Activated CD8-positive, alpha-beta memory T cell treated with anti-CD3 and anti-CD28 coated beads, Interleukin-2, amount 10 ng/mL, durations not matched to agents 7 days and 5 days (primary cell): Measurements from ENCODE around the gene CXCR3. TPM values are rescaled to one million over a fixed set of nuclear protein-coding genes. Genes with fewer than 3 reads are reported as not detected.
"Not testable (repeated sequence)": the region's sequence is repeated elsewhere in the genome, so short reads cannot be mapped to it uniquely, and the experiment has no call there.

Experiments
- ATAC-seq: fragments of 150-1000 bp; cut with Tn5 transposase; one replicate; pipeline ENCODE4 v1.10.0; 2021; ENCODE audit warnings: moderate library complexity
- CTCF ChIA-PET: fragments of 350-600 bp; sonication (Branson Sonifier 250); formaldehyde crosslinking; loops from one replicate; lab custom pipeline; 2021; ENCODE audit warnings: antibody characterized with exemption; lab: Charles Lee
- DNase-seq: peaks from one replicate; pipeline ENCODE4 v3.0.0-alpha.2; 2020
- H3K27ac Mint-ChIP-seq: one replicate; pipeline ENCODE4 v1.8.0; 2021; ENCODE audit warnings: mild to moderate bottlenecking, mixed read lengths
- H3K27me3 Mint-ChIP-seq: one replicate; pipeline ENCODE4 v1.8.0; 2021; ENCODE audit warnings: mixed read lengths
- H3K36me3 Mint-ChIP-seq: one replicate; pipeline ENCODE4 v1.8.0; 2021; ENCODE audit warnings: mild to moderate bottlenecking, mixed read lengths
- H3K4me1 Mint-ChIP-seq: one replicate; pipeline ENCODE4 v1.8.0; 2021; ENCODE audit warnings: mixed read lengths
- H3K4me3 Mint-ChIP-seq: one replicate; pipeline ENCODE4 v1.8.0; 2021; ENCODE audit warnings: mild to moderate bottlenecking, moderate library complexity, mixed read lengths
- H3K9me3 Mint-ChIP-seq: one replicate; pipeline ENCODE4 v1.8.0; 2022; ENCODE audit warnings: low read depth, mixed read lengths
- total RNA-seq, 2 experiments: library from RNA; stranded (reverse); gene quantifications; one replicate each; pipeline ENCODE4 v1.2.3, GENCODE V29; 2021

The CXCR3 gene
- 100 to 1,000 TPM in 1 of 2 experiments, 10 to 100 TPM in 1; 97.4 to 119 TPM for total RNA-seq

DNA sequence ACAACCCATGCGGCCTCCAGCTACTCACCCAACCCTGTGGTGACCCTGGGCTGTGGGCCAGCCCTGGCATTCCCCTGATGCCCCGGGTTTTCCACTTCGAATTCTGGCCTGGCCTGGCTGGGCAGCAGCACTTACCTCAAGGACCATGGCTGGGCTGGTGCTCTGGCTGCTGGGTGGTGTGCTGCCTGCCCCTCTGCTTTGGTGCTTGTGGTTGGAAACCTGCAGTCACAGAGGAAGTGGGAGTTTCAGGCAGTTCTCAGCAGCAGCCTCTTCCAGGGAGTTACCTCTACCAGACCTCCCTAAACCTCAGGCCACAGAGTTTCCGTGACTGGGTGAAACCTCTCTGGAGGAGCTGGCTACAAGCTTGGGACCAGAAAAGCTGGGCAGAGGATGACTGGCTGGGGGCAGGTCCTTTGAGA is at the start of gene CXCR3:
CXCR3 (minus strand) TSS at position 209 of the 419 bp plus-strand sequence; CDS start at position 147, 62 bp downstream.
- H3K36me3 Mint-ChIP-seq, result peaks cover 34% of the 10 kb centered on the region
- ATAC-seq (peak; percentile 50), DNase-seq (peak; percentile 90)
- H3K4me3 Mint-ChIP-seq, result peak within 1 kb of the TSS; percentile 97
- H3K9me3 Mint-ChIP-seq, result no peaks in the 10 kb centered on the region
- H3K27ac Mint-ChIP-seq, result peak within 1 kb of the TSS; percentile 90
- CTCF ChIA-PET, result interaction anchor here (3.0 to 7.7 kb wide), 2 partner anchors 19 to 34 kb away, joined by 14 to 33 read pairs; no protein-coding TSS in a partner anchor
- no peaks in the 10 kb centered on the region for H3K27me3 Mint-ChIP-seq
- H3K4me1 Mint-ChIP-seq, result peaks cover 67% of the 10 kb centered on the region

DNA sequence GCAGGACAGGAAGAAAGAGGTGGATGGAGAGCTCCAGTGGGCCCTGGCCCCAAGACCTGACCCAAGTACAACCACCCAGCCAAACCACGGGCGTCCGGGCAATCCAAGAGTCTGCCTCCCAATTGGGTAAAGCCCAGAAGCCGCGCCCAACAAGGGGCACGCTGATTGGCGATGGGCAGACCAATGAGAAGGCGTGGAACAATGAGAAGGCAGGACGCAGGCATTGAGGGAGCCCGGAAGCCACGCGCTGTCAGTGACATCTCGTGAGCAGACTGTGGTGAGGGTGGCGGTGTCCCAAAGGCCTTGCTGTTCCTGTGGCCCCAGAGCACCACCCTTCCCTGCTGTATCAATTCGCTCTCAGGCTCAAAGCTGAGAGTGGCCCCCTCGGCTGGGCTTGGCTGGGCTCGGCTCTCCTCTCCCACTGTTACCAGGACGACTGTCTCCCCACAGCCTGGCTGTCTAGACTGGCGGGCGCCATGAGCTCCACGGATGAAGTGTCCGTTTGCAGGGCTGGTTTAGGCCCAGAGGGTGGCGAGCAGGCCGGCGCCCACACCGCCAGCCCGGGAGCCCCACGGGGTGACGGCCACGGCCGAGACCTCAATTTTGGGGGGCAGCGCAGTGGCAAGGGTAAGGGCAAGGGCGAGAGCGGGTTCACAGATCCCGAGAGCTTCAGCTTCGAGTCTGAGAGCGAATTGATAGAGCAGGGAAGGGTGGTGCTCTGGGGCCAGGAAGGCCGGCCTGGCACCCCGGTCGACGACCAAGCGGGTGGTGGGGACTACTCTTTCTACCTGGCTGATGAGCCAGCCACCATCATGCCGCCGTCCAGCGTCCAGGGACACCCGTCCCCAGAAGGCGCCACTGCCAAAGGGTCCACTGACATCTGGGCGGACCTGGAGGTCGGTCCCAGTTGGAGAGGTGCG is 49.3 kb upstream of the CXCR3 start, which contains the start of gene LOC101059915:
LOC101059915 (plus strand) TSS at position 219 of the 920 bp plus-strand sequence.
- DNase-seq, result no peak
- H3K27me3 Mint-ChIP-seq, result peaks cover 7% of the 10 kb centered on the region
- H3K4me3 Mint-ChIP-seq, result no peak within 1 kb of the TSS
- no peaks in the 10 kb centered on the region for H3K36me3 Mint-ChIP-seq
- H3K27ac Mint-ChIP-seq, result no peak within 1 kb of the TSS
- peaks cover 28% of the 10 kb centered on the region for H3K4me1 Mint-ChIP-seq
- H3K9me3 Mint-ChIP-seq, result no peaks in the 10 kb centered on the region
- CTCF ChIA-PET, result interaction anchor here (1.0 kb wide), 1 partner anchor 192 kb away, joined by 3 read pairs; no protein-coding TSS in a partner anchor
- ATAC-seq, result no peak

DNA sequence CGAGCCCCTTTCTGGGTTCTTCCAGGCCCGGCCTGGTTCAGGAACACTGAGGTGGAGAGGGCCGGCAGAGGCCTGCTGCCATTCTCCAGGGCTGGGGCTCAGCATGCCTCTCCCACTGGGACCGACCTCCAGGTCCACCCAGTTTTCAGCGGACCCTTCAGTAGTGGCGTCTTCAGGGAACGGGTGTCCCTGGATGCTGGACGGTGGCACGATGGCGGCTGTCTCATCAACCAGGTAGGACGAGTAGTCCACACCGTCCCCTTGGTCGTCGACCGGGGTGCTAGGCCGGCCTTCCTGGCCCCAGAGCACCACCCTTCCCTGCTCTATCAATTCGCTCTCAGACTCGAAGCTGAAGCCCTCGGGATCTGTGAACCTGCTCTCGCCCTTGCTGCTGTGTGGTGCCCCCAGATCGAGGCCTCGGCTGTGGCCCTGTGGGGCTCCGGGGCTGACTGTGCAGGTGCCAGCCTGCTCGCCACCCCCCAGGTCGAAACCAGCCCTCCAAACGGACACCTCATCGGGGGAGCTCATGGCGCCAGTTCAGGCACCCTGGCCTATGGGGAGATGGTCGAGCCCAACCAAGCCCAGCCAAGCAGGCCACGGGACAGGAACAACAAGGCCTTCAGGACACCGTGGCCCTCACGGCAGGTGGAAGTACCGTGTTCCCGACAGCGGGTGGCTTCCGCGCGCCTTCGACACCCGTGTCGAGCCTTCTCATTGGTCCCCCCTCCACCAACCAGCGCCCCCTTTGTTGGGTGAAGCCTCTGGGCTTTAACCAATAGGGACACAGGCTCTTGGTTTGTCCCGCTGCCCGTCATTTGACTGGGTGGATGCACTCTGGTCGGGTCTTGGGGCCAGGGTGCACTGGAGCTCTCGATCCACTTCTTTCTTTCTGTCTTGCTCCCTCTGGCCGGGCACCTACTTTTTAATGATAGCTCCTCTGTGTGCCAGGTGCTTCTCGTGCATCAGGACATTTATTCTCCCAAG is 48.2 kb upstream of the CXCR3 start:
- H3K36me3 Mint-ChIP-seq, result no peaks in the 10 kb centered on the region
- CTCF ChIA-PET, result no interaction called here
- no peak overlapping the region for H3K27ac Mint-ChIP-seq
- H3K4me1 Mint-ChIP-seq, result peaks cover 32% of the 10 kb centered on the region
- H3K27me3 Mint-ChIP-seq, result peaks cover 2% of the 10 kb centered on the region
- ATAC-seq (no peak), DNase-seq (no peak)
- no peaks in the 10 kb centered on the region for H3K9me3 Mint-ChIP-seq
- H3K4me3 Mint-ChIP-seq, result no peak overlapping the region

DNA sequence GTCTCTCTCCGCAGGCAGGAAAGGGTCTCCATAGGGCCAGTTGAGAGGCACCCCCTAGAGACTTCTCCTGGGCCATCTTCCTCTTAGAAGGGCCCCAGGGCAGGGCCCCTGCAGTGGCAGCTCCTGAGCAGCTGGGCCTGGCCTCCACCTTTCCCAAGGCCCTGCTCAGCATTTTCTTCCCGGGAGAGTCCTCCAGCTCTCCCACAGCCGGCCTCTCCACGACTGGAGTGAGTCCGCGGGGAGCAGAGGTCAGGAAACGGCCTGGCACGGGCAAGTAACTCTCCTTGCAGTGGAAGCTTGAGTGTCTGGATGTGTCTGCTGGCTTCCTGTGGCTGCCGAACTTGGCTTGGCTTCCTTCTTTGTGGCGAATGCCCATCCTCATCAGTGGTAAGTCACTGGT is 47.4 kb upstream of the CXCR3 start:
- CTCF ChIA-PET, result no interaction called here
- no peaks in the 10 kb centered on the region for H3K36me3 Mint-ChIP-seq
- DNase-seq (no peak), ATAC-seq (no peak)
- H3K9me3 Mint-ChIP-seq, result no peaks in the 10 kb centered on the region
- H3K27ac Mint-ChIP-seq, result no peak overlapping the region
- H3K4me3 Mint-ChIP-seq, result no peak overlapping the region
- H3K4me1 Mint-ChIP-seq, result peaks cover 24% of the 10 kb centered on the region
- no peaks in the 10 kb centered on the region for H3K27me3 Mint-ChIP-seq

DNA sequence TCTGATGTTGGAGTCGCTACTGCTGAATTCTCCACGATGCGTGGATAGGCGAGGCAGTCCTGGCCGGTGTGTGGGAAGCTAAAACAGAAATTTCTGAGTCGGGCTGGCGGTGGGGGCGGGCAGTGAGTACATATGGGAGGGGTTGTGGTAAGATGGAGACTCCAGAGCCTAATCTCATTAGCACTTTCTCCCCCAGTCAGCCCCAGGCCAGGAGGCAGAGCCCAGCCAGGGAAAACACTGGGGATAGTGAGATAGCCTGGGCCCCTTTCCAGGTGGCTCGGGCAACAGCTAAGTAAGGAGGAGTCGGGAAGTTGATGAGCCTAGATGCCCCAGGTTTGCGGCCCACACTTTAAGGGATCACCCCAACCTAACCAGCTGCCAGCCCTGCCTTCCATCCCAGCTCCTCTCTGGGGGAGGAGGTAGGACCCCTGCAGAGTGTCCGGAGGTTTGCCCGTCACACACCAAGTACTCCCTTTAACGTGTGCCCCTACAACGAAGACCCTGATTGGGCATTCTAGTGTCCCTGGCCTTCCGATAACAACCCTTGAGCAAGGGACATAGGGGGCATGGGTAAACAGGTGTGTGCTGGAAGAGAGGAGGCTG is 46.7 kb upstream of the CXCR3 start:
- no peak for DNase-seq
- no peak overlapping the region for H3K27ac Mint-ChIP-seq
- H3K27me3 Mint-ChIP-seq, result no peaks in the 10 kb centered on the region
- no peak overlapping the region for H3K4me3 Mint-ChIP-seq
- no peaks in the 10 kb centered on the region for H3K36me3 Mint-ChIP-seq
- CTCF ChIA-PET, result no interaction called here
- peaks cover 18% of the 10 kb centered on the region for H3K4me1 Mint-ChIP-seq
- no peak for ATAC-seq
- no peaks in the 10 kb centered on the region for H3K9me3 Mint-ChIP-seq

DNA sequence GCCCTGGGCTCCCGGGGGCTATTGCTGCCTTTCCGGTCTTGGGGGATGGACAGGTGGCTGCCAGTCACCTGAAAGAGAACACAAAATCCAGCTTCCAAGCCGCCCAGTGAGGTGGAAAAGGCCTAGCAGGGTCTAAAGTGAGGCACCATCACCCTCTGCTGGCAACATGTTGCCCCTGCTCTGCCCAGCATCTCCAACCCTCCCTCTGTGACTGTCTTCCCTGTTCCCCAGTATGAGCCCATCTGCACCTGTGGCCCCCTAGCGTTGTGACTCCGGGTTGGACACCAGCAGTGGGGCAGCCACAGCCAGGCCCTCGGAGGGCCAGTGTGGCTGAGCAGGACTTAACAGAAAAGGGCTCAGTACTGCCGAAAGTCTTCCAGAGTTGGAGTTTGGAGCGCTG is 45.9 kb upstream of the CXCR3 start:
- peaks cover 18% of the 10 kb centered on the region for H3K4me1 Mint-ChIP-seq
- H3K9me3 Mint-ChIP-seq, CTCF ChIA-PET, H3K36me3 Mint-ChIP-seq, H3K27ac Mint-ChIP-seq, H3K4me3 Mint-ChIP-seq, H3K27me3 Mint-ChIP-seq: not testable (repeated sequence)
- DNase-seq (peak; percentile 44), ATAC-seq (peak; percentile 63)

DNA sequence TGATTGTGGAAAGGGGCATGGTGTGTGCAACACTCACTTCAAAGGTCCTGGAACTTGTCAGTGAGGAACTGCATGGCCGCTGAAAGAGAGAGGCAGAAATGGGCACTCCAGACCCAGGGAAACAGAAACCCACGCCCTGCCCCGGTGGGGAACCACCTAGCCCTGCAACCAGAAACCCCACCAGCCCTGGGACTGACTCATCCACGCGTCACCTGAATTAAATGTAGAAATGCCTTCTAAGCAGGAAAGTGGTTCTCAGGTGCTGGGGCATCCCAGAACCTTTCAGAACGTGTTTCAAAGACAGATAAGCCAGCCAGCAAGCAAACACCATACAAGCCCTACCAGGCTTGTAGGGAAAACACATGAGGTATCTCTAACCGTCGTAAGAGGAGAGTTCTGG is 44.9 kb upstream of the CXCR3 start:
- H3K27me3 Mint-ChIP-seq, H3K9me3 Mint-ChIP-seq, CTCF ChIA-PET, H3K36me3 Mint-ChIP-seq: not testable (repeated sequence)
- H3K4me3 Mint-ChIP-seq, result peak overlapping the region; percentile 32
- DNase-seq (peak; percentile 66), ATAC-seq (peak; percentile 16)
- peak overlapping the region; percentile 54 for H3K27ac Mint-ChIP-seq
- H3K4me1 Mint-ChIP-seq, result peaks cover 18% of the 10 kb centered on the region

DNA sequence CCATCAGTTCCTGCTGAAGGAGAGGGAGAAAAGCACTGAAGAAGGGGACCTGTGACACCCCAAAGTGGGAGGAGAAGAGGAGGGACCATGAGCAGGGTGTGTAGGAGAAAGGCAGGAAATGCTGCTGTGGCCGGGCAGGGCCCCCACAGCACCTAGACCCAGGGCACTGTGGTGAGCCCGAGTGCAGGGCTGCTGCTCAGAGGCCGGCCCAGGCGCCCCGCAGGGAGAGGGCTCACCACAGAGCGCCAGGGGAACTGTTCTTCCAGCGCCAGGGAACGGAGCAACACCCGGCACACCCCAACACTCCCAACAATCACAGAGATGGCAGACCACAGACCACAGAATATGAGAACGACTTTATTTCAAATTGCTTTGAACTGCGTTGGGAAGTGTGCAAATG is 44.3 kb upstream of the CXCR3 start:
- peak overlapping the region; percentile 64 for H3K4me3 Mint-ChIP-seq
- ATAC-seq, result peak; percentile 63
- H3K27me3 Mint-ChIP-seq, CTCF ChIA-PET, H3K36me3 Mint-ChIP-seq, H3K9me3 Mint-ChIP-seq: not testable (repeated sequence)
- peak; percentile 62 for DNase-seq
- peaks cover 18% of the 10 kb centered on the region for H3K4me1 Mint-ChIP-seq
- H3K27ac Mint-ChIP-seq, result peak overlapping the region; percentile 79

DNA sequence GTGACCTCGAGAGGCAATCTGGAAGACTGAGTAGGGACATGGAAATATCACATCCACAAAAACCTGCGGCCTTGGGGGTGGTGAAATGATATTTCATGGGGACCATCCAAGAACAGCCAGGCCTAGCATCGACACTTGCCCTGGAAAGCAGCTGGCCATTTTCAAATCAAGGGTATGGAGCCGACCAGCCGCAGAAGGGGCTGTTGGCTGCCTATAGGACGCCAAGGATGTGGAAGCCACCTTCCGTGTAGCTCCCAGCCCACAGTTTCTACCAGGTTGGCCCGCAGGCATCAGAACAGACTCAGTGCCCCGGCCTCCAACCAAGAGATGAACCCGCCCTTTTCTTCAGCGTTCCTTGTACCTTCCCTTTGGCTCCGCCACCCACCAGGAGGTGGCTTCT is 43.6 kb upstream of the CXCR3 start:
- CTCF ChIA-PET, result interaction anchor here (1.1 kb wide), 1 partner anchor 10 kb away, joined by 5 read pairs; no protein-coding TSS in a partner anchor
- no peak for DNase-seq
- Mint-ChIP-seq H3K9me3 (no peaks in the 10 kb centered on the region), H3K4me1 (peaks cover 21% of the 10 kb centered on the region), H3K36me3 (no peaks in the 10 kb centered on the region), H3K4me3 (no peak overlapping the region), H3K27ac (no peak overlapping the region), H3K27me3 (peaks cover 2% of the 10 kb centered on the region)
- ATAC-seq, result no peak

DNA sequence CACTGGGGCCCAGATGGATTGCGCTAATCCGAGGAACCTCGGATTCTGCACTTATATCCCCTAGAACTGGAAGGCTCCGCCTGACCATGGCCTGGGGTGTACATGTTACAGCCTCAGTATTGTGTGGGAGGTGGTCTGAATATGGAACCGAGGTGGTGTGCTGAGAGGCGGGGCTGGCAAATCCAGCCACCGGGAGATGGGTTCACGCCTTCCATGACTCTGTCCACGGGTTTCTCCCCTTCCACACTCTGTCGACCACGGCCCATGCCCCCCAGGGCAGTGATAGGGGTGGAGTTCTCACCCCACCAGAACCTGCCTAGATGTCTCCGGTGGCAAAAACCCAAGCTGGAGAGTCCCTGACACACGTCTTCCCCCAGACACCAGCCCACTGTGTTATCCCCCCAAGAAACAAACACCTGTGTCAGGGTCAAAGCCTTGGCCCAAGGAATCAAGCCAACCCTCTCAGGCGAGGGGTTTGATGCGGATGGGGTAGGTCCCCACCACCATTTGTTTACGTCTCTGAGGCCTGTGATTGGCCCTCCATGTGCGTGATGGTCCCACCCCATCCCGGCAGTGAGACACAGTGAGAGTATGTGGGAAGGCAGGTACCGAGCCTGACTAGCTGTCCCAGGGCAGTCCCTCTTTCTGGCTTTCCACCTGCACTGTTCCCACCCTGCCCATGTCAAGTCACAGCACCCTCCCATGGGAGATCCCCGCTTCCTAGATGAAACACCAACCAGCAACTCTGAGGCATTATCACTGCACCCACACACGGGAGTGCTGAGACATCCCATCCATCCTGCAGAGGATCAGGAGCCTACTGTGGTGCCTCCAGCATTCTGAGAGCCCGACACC is 42.5 kb upstream of the CXCR3 start:
- no peaks in the 10 kb centered on the region for H3K9me3 Mint-ChIP-seq
- H3K4me1 Mint-ChIP-seq, result peaks cover 25% of the 10 kb centered on the region
- no peaks in the 10 kb centered on the region for H3K36me3 Mint-ChIP-seq
- CTCF ChIA-PET, result interaction anchor here (1.1 kb wide), 1 partner anchor 8 kb away, joined by 5 read pairs; no protein-coding TSS in a partner anchor
- no peak overlapping the region for H3K27ac Mint-ChIP-seq
- H3K4me3 Mint-ChIP-seq, result no peak overlapping the region
- H3K27me3 Mint-ChIP-seq, result peaks cover 13% of the 10 kb centered on the region
- no peak for ATAC-seq
- no peak for DNase-seq

DNA sequence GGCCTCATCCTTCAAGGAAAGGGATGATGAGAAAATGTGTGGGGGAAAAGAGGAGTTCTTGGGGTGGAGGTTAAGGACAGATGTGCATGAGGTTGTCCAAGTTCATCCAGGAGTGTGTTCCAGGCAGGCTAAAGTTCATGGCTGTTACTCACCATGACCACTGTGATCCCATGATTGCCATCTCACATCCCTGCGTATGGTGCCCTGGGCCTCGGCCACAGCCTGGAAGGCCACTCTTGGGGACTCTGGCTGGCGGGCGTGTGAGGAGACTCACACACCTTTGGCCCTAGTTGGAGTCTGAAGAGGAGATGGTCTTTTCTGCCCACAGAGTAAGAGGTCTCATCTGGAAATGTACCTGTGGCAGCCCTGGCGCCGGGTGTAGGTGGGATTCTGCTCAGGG is 41.6 kb upstream of the CXCR3 start:
- peaks cover 14% of the 10 kb centered on the region for H3K27me3 Mint-ChIP-seq
- ATAC-seq, result no peak
- H3K27ac Mint-ChIP-seq, result no peak overlapping the region
- no peak overlapping the region for H3K4me3 Mint-ChIP-seq
- H3K9me3 Mint-ChIP-seq, result no peaks in the 10 kb centered on the region
- no peak for DNase-seq
- peaks cover 25% of the 10 kb centered on the region for H3K4me1 Mint-ChIP-seq
- H3K36me3 Mint-ChIP-seq, result no peaks in the 10 kb centered on the region
- CTCF ChIA-PET, result no interaction called here

DNA sequence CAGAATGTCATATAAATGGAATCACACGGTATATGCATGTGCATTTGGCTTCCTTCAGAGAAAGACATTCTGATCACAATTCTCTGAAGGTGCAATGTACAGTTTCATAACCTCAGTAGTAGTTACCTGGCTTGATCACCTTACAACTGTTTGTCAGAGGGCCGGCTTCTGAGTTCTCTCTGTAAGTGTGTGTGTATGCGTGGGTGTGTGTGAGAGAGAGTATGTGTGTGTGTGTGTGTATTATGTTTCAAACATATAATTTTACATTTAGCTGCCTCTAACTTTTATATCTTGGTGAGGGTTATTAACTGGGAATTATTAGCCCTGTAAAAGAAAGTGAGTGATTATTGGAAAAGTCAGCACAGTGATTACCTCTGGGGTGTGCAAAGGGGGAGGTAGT is 41.0 kb upstream of the CXCR3 start:
- Mint-ChIP-seq H3K27ac (no peak overlapping the region), H3K36me3 (no peaks in the 10 kb centered on the region), H3K4me3 (no peak overlapping the region), H3K27me3 (peaks cover 14% of the 10 kb centered on the region), H3K4me1 (peaks cover 25% of the 10 kb centered on the region), H3K9me3 (no peaks in the 10 kb centered on the region)
- DNase-seq (no peak), ATAC-seq (no peak)
- CTCF ChIA-PET, result no interaction called here
